ENCODE results near the gene PLD5.

DNA sequence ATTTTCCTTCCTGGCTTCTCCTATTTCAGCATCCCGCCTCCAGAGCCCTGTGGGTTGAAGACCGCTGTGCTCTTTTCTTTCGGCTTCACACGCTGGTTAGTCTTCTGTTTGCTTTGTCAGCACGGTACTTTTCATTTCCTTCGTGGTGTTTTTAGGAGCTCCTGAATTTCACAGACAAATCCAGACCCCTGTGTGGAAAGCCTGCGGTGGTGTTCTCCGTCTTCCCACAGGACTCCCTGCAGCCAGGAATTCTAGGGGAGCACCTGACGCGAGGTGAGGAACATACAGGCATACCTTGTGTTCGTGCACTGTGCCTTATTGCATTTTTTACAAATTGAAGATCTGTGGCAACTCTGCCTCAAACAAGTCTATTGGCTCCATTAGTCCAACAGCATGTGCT lies 315.4 kb downstream of the PLD5 start:
- TF ChIP-seq, protein P1, sequence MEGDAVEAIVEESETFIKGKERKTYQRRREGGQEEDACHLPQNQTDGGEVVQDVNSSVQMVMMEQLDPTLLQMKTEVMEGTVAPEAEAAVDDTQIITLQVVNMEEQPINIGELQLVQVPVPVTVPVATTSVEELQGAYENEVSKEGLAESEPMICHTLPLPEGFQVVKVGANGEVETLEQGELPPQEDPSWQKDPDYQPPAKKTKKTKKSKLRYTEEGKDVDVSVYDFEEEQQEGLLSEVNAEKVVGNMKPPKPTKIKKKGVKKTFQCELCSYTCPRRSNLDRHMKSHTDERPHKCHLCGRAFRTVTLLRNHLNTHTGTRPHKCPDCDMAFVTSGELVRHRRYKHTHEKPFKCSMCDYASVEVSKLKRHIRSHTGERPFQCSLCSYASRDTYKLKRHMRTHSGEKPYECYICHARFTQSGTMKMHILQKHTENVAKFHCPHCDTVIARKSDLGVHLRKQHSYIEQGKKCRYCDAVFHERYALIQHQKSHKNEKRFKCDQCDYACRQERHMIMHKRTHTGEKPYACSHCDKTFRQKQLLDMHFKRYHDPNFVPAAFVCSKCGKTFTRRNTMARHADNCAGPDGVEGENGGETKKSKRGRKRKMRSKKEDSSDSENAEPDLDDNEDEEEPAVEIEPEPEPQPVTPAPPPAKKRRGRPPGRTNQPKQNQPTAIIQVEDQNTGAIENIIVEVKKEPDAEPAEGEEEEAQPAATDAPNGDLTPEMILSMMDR (conservative IDR thresholded peaks at IDR 0.05; ENCODE audit: low read depth, low read length), result no peak
- no peak for TF ChIP-seq EZH2 (IDR thresholded peaks at IDR 0.05; ENCODE audit: borderline replicate concordance, low read depth, low read length, poor library complexity, severe bottlenecking)
